H1 (cell line): ENCODE data around the gene FPR3. TPM values are rescaled to one million over a fixed set of nuclear protein-coding genes. Genes with fewer than 3 reads are reported as not detected.

ENCODE experiments used
- CEBPB ChIP-seq: IDR thresholded peaks from 2 replicates; pipeline ENCODE4 v1.6.1; 2012; ENCODE audit warnings: low read depth, low read length
- EP300 ChIP-seq, 2 experiments: IDR thresholded peaks; 1 replicate in 1 of 2; 2 replicates in 1 of 2; pipeline ENCODE4 v1.6.1; 2011 to 2012; ENCODE audit warnings: low read depth in 2 of 2, low read length in 2 of 2, mild to moderate bottlenecking in 2 of 2, borderline replicate concordance in 1 of 2, inconsistent platforms in 1 of 2, moderate library complexity in 1 of 2
- MAFK ChIP-seq: IDR thresholded peaks from 2 replicates; pipeline ENCODE4 v1.6.1; 2012; ENCODE audit warnings: low read depth, mild to moderate bottlenecking, improper control_type of control experiment, low read length
- RFX5 ChIP-seq: IDR thresholded peaks from 2 replicates; pipeline ENCODE4 v1.6.1; 2011; ENCODE audit warnings: low read depth, low read length, improper control_type of control experiment, borderline replicate concordance
- SP1 ChIP-seq: IDR thresholded peaks from 2 replicates; pipeline ENCODE4 v1.6.1; 2011; ENCODE audit warnings: low read depth, low read length
- SP2 ChIP-seq: IDR thresholded peaks from 2 replicates; pipeline ENCODE4 v1.6.1; 2012; ENCODE audit warnings: mild to moderate bottlenecking, low read length, inconsistent platforms
- polyA plus RNA-seq, 7 experiments: library from polyadenylated mRNA; depleted of rRNA in 3 of 7; stranded (reverse) in 5 of 7; unstranded in 2 of 7; fragments of >200 nt in 5 of 7; fragments of 200-250 nt in 2 of 7; gene quantifications; 1 replicate in 5 of 7; 2 replicates in 1 of 7; 4 replicates in 1 of 7; pipeline versions ENCODE4 v1.2.1 to v1.2.3, GENCODE V29; 2011 to 2013; ENCODE audit warnings: missing spikeins in 2 of 7, mixed read lengths in 2 of 7
- total RNA-seq: library from RNA; stranded (reverse); fragmentation: NEBNext Ultra II Directional; extraction: Animal tissue kit (Norgen Biotek cat#: 25700); gene quantifications from 2 replicates; pipeline ENCODE4 v1.2.1, GENCODE V29; 2021

The FPR3 gene
- total and polyA plus RNA-seq, 2 of the 8 experiments (the other 6 are each of a cell fraction or from before 2014, with no cell fraction given): not detected

DNA sequence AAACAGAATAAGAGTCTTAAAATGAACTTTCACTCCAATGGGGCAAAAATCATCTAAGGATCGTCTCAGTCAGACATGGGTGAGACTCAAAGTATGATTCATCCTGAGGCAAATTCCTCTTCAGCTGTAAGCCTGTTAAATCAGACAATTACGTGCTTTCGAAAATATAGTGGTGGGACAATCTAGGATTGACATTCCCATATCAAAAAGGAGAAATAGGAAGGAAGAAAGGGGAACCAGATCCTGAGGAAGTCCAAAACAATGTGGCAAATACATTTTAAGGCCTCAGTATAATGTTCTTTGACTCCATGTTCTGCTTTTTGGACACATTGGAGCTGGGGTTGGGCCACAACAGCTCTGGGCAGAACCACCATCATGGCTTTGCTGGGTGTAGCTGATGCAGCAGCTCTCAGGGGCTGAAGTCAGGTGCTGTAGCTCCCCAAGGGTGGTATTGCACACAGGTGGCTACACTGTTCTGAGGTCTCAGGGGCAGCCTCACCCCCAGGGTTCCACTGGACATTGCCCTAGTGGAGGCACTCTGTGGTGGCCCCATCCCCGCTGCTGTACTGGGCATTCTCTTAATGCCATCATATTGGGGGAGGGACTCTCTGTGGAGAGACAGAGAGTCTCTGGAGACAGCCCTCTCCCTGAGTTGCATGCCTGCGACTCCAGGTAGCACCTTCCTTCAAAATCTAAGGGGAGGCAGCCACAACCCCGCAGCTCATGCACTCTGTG lies 5.7 kb upstream of the FPR3 start (continued):
- no peak for TF ChIP-seq SP2
- TF ChIP-seq RFX5: no peak
- TF ChIP-seq MAFK: no peak
- TF ChIP-seq CEBPB: no peak
- no peak for TF ChIP-seq SP1
- no peak for TF ChIP-seq EP300 (IDR thresholded peaks at IDR 0.05; ENCODE audit: borderline replicate concordance in 1 of 2, low read depth in 2 of 2, low read length in 2 of 2)
